OCI-LY1 (cell line): ENCODE results near the gene NPVF.

Experiments used
- H2AFZ ChIP-seq: fragments of 200-600 bp; sonication (generic), shearing (Covaris generic); 2 replicates; pipeline ENCODE4 v1.6.0; 2014; ENCODE audit warnings: antibody characterized with exemption, mild to moderate bottlenecking, low read length
- H3F3A ChIP-seq: fragments of 200-600 bp; sonication (generic), shearing (Covaris generic); 2 replicates; pipeline ENCODE4 v1.6.0; 2014; ENCODE audit warnings: mild to moderate bottlenecking, antibody characterized with exemption, low read length, moderate library complexity; ENCODE audit not compliant: insufficient read depth
- H3K27ac ChIP-seq: fragments of 200-600 bp; sonication (generic); 2 replicates; pipeline ENCODE4 v1.5.1; 2014; ENCODE audit warnings: low read length, mixed run types, mild to moderate bottlenecking, low read depth; ENCODE audit not compliant: poor library complexity, severe bottlenecking
- H3K27me3 ChIP-seq: fragments of 200-600 bp; sonication (generic); 2 replicates; pipeline ENCODE4 v1.6.0; 2014; ENCODE audit warnings: antibody characterized with exemption, mild to moderate bottlenecking, low read length, moderate library complexity; ENCODE audit not compliant: insufficient read depth
- H3K36me3 ChIP-seq: fragments of 200-600 bp; sonication (generic); 2 replicates; pipeline ENCODE4 v1.6.1; 2014; ENCODE audit warnings: mild to moderate bottlenecking, antibody characterized with exemption, low read length, moderate library complexity, mixed read lengths; ENCODE audit not compliant: insufficient read depth
- H3K4me1 ChIP-seq: fragments of 200-600 bp; sonication (generic); 2 replicates; pipeline ENCODE4 v1.5.1; 2014; ENCODE audit warnings: mild to moderate bottlenecking, low read length, moderate library complexity; ENCODE audit not compliant: insufficient read depth, severe bottlenecking
- H3K4me2 ChIP-seq: fragments of 200-600 bp; sonication (generic), shearing (Covaris generic); 2 replicates; pipeline ENCODE4 v1.6.1; 2014; ENCODE audit warnings: low read length
- H3K4me3 ChIP-seq: fragments of 200-600 bp; sonication (generic); 2 replicates; pipeline ENCODE4 v1.5.1; 2014; ENCODE audit warnings: low read length, low read depth, mild to moderate bottlenecking, mixed read lengths; ENCODE audit not compliant: poor library complexity, severe bottlenecking
- H3K79me2 ChIP-seq: fragments of 200-600 bp; shearing (Covaris generic); 2 replicates; pipeline ENCODE4 v1.6.1; 2016; ENCODE audit warnings: mixed run types, low read length, mixed read lengths; ENCODE audit not compliant: insufficient read depth
- H3K9ac ChIP-seq: fragments of 200-600 bp; sonication (generic), shearing (Covaris generic); 2 replicates; pipeline ENCODE4 v1.6.1; 2014; ENCODE audit warnings: mild to moderate bottlenecking, low read length, mixed read lengths
- H3K9me2 ChIP-seq: fragments of 200-600 bp; sonication (generic), shearing (Covaris generic); 2 replicates; pipeline ENCODE4 v1.6.1; 2014; ENCODE audit warnings: low read depth, mild to moderate bottlenecking, low read length, mixed read lengths
- H3K9me3 ChIP-seq: fragments of 200-600 bp; shearing (Covaris generic); 2 replicates; pipeline ENCODE4 v1.6.1; 2014; ENCODE audit warnings: low read length, mixed read lengths
- H4K20me1 ChIP-seq: fragments of 200-600 bp; sonication (generic), shearing (Covaris generic); 2 replicates; pipeline ENCODE4 v1.6.0; 2016; ENCODE audit warnings: mild to moderate bottlenecking, low read length; ENCODE audit not compliant: insufficient read depth
- EZH2 ChIP-seq: fragments of 200-600 bp; sonication (generic), shearing (Covaris generic); IDR thresholded peaks from 2 replicates; pipeline ENCODE4 v1.8.0; 2017; ENCODE audit warnings: borderline replicate concordance, mixed run types, mild to moderate bottlenecking, antibody characterized with exemption, low read length, moderate library complexity, mixed read lengths
- TF ChIP-seq, protein P1 (sequence below): fragments of 200-600 bp; sonication (generic), shearing (Covaris generic); IDR thresholded peaks from 2 replicates; pipeline ENCODE4 v1.5.1; 2017; ENCODE audit warnings: mild to moderate bottlenecking, antibody characterized with exemption, low read length, moderate library complexity, mixed read lengths

NPVF gene

DNA sequence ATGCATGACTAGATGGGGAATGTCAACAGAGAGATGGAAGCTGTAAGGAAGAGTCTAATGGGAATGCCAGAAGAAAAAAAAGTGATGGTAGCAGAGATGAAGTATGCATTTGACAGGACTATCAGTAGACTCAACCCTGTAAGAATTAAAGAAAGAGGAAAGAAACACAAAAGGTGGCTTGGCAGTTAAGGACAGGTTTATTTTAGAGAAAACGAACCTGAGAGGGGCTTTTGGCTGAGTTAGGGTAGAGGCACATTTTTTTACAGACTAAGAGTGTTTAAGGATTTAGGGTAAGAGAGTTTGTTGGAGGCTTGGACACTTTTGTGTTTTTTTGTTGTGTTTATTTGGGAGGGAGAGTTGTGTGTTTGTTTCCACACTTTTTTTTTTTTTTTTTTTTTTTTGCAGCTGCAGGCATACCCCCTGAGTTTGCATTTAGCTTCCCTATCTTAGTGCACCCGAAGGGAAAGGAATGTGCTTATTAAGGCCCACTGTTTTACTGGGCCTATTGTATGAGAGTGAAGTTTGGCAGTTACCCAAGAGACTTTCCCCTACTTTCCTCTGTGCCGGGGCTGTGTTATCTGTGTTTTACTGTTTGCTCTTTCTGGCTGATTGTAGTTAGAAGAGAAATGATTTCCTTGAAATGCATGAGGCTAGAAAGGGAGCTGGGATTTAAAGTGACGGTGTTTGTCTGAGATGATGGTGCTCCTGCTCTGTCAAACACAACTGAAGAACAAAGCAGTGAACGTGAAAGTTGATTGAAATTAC, 32.0 kb downstream of the NPVF start:
- no peaks in the 10 kb centered on the region for H3K79me2 ChIP-seq
- no peak for TF ChIP-seq EZH2
- TF ChIP-seq, protein P1, sequence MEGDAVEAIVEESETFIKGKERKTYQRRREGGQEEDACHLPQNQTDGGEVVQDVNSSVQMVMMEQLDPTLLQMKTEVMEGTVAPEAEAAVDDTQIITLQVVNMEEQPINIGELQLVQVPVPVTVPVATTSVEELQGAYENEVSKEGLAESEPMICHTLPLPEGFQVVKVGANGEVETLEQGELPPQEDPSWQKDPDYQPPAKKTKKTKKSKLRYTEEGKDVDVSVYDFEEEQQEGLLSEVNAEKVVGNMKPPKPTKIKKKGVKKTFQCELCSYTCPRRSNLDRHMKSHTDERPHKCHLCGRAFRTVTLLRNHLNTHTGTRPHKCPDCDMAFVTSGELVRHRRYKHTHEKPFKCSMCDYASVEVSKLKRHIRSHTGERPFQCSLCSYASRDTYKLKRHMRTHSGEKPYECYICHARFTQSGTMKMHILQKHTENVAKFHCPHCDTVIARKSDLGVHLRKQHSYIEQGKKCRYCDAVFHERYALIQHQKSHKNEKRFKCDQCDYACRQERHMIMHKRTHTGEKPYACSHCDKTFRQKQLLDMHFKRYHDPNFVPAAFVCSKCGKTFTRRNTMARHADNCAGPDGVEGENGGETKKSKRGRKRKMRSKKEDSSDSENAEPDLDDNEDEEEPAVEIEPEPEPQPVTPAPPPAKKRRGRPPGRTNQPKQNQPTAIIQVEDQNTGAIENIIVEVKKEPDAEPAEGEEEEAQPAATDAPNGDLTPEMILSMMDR: no peak
- H3K4me3 ChIP-seq: no peak overlapping the region
- no peak overlapping the region for H3K27ac ChIP-seq
- no peak overlapping the region for H3K4me2 ChIP-seq
- no peak overlapping the region for H2AFZ ChIP-seq
- no peaks in the 10 kb centered on the region for H3F3A ChIP-seq
- no peaks in the 10 kb centered on the region for H3K4me1 ChIP-seq
- no peaks in the 10 kb centered on the region for H4K20me1 ChIP-seq
- no peak overlapping the region for H3K9ac ChIP-seq
- no peaks in the 10 kb centered on the region for H3K9me2 ChIP-seq
- no peaks in the 10 kb centered on the region for H3K9me3 ChIP-seq
- no peaks in the 10 kb centered on the region for H3K36me3 ChIP-seq
- no peaks in the 10 kb centered on the region for H3K27me3 ChIP-seq

DNA sequence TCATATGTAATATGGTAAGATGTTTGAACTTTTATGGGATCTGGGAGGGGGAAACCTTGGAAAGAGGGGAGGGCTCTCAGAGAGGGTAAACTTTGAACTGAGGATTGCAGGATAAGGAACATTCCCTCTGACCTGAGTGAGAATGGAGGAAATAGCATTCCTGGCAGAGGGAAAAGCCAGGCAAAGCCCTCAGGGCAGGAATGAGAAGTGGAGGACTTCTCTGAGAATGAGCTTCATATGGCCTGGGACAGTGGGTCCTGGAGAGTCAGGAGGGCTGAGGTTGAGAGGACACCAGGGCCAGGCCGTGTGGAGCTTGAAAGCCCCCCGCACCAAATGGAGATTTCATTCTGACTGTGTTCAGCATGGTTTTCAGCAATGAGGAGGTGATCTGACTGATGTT, 34.2 kb downstream of the NPVF start:
- no peak overlapping the region for H3K4me2 ChIP-seq

DNA sequence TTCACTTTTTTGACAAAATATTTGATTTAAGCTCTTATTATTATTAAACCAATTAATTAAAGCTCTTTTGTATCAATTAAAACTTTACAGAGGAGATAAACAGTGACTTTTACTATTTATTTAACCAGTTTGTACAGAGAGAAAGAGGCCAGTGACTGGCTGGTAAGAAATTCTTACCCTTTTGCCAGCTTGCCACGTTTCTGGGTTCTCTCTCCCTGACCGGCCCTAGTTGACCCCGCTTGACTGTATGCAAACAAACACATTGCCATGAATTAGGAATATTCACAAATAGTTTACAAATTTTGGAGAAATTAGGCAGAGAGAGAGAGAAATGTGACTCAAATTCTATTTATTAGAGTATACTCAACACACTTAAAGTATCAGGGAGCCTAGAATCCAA, 36.2 kb downstream of the NPVF start:
- no peaks in the 10 kb centered on the region for H4K20me1 ChIP-seq
- no peaks in the 10 kb centered on the region for H3K4me1 ChIP-seq
- TF ChIP-seq, protein P1: no peak
- no peak overlapping the region for H3K4me3 ChIP-seq
- no peak overlapping the region for H2AFZ ChIP-seq
- H3K27ac ChIP-seq: no peak overlapping the region
- no peaks in the 10 kb centered on the region for H3K36me3 ChIP-seq
- H3K9me3 ChIP-seq: no peaks in the 10 kb centered on the region
- no peaks in the 10 kb centered on the region for H3K9me2 ChIP-seq
- no peaks in the 10 kb centered on the region for H3K79me2 ChIP-seq
- no peaks in the 10 kb centered on the region for H3F3A ChIP-seq
- H3K27me3 ChIP-seq: no peaks in the 10 kb centered on the region
- H3K9ac ChIP-seq: no peak overlapping the region
- no peak overlapping the region for H3K4me2 ChIP-seq

More for the DNA sequence above, 34.2 kb downstream of the NPVF start:
- no peaks in the 10 kb centered on the region for H3K4me1 ChIP-seq
- no peaks in the 10 kb centered on the region for H3K36me3 ChIP-seq
- no peak overlapping the region for H2AFZ ChIP-seq
- H4K20me1 ChIP-seq: no peaks in the 10 kb centered on the region
- TF ChIP-seq, protein P1: no peak
- TF ChIP-seq EZH2: no peak
- no peak overlapping the region for H3K27ac ChIP-seq
- H3K9me3 ChIP-seq: no peaks in the 10 kb centered on the region
- no peaks in the 10 kb centered on the region for H3K79me2 ChIP-seq
- H3F3A ChIP-seq: no peaks in the 10 kb centered on the region
- no peaks in the 10 kb centered on the region for H3K27me3 ChIP-seq
- H3K4me3 ChIP-seq: no peak overlapping the region
- no peaks in the 10 kb centered on the region for H3K9me2 ChIP-seq
- H3K9ac ChIP-seq: no peak overlapping the region
